K562 (cell line): ENCODE data around the gene SMARCB1. TPM values are rescaled to one million over a fixed set of nuclear protein-coding genes. Genes with fewer than 3 reads are reported as not detected.

ENCODE experiments used
- BHLHE40 ChIP-seq: IDR thresholded peaks from 2 replicates; pipeline ENCODE4 v1.6.1; 2011; ENCODE audit warnings: low read length, improper control_type of control experiment
- BRD4 ChIP-seq: fragments of 200-600 bp; sonication (generic); IDR thresholded peaks from 2 replicates; pipeline ENCODE4 v1.6.1; 2017; ENCODE audit warnings: inconsistent platforms
- ELF1 ChIP-seq: fragments of 200-800 bp; sonication (Bioruptor generic); IDR thresholded peaks from 2 replicates; pipeline ENCODE4 v1.6.1; 2016; ENCODE audit warnings: missing genetic modification characterization, missing compliant biosample characterization
- HDAC8 ChIP-seq: fragments of 450-650 bp; IDR thresholded peaks from 2 replicates; pipeline ENCODE4 v1.6.1; 2016; ENCODE audit warnings: mild to moderate bottlenecking, missing genetic modification characterization, moderate library complexity, missing compliant biosample characterization
- MBD1 ChIP-seq: fragments of 250-450 bp; sonication (Bioruptor Pico); IDR thresholded peaks from 2 replicates; pipeline ENCODE4 v1.8.0; 2022; ENCODE audit warnings: inconsistent platforms
- MTF1 ChIP-seq: fragments of 250-450 bp; sonication (Bioruptor Pico); IDR thresholded peaks from 2 replicates; pipeline ENCODE4 v1.9.0; 2021; ENCODE audit warnings: moderate library complexity, mild to moderate bottlenecking, inconsistent platforms, borderline replicate concordance
- NFE2L1 ChIP-seq: fragments of 450-650 bp; IDR thresholded peaks from 2 replicates; pipeline ENCODE4 v1.6.1; 2016; ENCODE audit warnings: missing genetic modification characterization, low read depth, mild to moderate bottlenecking, missing compliant biosample characterization, moderate library complexity, borderline replicate concordance
- RBBP5 ChIP-seq: fragments of 200-600 bp; sonication (generic); IDR thresholded peaks from 2 replicates; pipeline ENCODE4 v1.6.1; 2012; ENCODE audit warnings: borderline replicate concordance, mild to moderate bottlenecking, low read length, control low read depth, inconsistent platforms; ENCODE audit not compliant: insufficient read depth, poor library complexity, severe bottlenecking
- SMARCA4 ChIP-seq: fragments of 450-650 bp; IDR thresholded peaks from 2 replicates; pipeline ENCODE4 v1.6.1; 2016
- SP1 ChIP-seq: sonication (generic); formaldehyde crosslinking; IDR thresholded peaks from 2 replicates; pipeline ENCODE4 v1.8.1; 2022; ENCODE audit warnings: mild to moderate bottlenecking, missing genetic modification reagents
- SRSF9 ChIP-seq: fragments of 200-400 bp; formaldehyde crosslinking; IDR thresholded peaks from 2 replicates; pipeline ENCODE4 v1.6.1; 2017; ENCODE audit warnings: low read depth, low read length, borderline replicate concordance
- STAT5B ChIP-seq: fragments of 250-450 bp; sonication (Bioruptor Pico); IDR thresholded peaks from 2 replicates; pipeline ENCODE4 v1.8.0; 2021; ENCODE audit warnings: mild to moderate bottlenecking, inconsistent platforms
- ZNF143 ChIP-seq: sonication (generic); formaldehyde crosslinking; IDR thresholded peaks from 2 replicates; pipeline ENCODE4 v1.9.0; 2022; ENCODE audit warnings: mild to moderate bottlenecking, missing genetic modification reagents
- ZNF644 ChIP-seq: fragments of 200-800 bp; sonication (Bioruptor generic); IDR thresholded peaks from 2 replicates; pipeline ENCODE4 v1.6.1; 2016; ENCODE audit warnings: low read depth, missing genetic modification characterization, missing compliant biosample characterization
- ZNF695 ChIP-seq: fragments of 450-650 bp; formaldehyde crosslinking; IDR thresholded peaks from 2 replicates; pipeline ENCODE4 v1.4.0; 2020; ENCODE audit warnings: mild to moderate bottlenecking, moderate library complexity
- polyA plus RNA-seq, 8 experiments: library from polyadenylated mRNA; depleted of rRNA in 4 of 8; stranded (reverse) in 5 of 8; unstranded in 3 of 8; fragments of >200 nt; fragmentation: Nextera tagmentation in 2 of 8; fragmentation: Illumina TruSeq in 1 of 8; extraction: Ambion mirVana in 2 of 8; extraction: Trizol in 1 of 8; gene quantifications; 2 replicates each; pipeline versions ENCODE4 v1.2.1 to v1.2.3, GENCODE V29; 2011 to 2014; ENCODE audit warnings: inconsistent platforms in 1 of 8, missing spikeins in 1 of 8
- total RNA-seq, 7 experiments: library from RNA; depleted of rRNA in 6 of 7; stranded (reverse); fragments of >200 nt in 6 of 7; fragmentation: Illumina TruSeq in 2 of 7; extraction: Trizol in 2 of 7; gene quantifications; 2 replicates each; pipeline versions ENCODE4 v1.2.1 to v1.2.3, GENCODE V29; 2011 to 2021; ENCODE audit warnings: low replicate concordance in 1 of 7
- TF ChIP-seq, protein P1 (sequence below): fragments of 250-450 bp; sonication (Bioruptor Pico); IDR thresholded peaks from 2 replicates; pipeline ENCODE4 v1.9.0; 2021; ENCODE audit warnings: mild to moderate bottlenecking, inconsistent platforms
- TF ChIP-seq, protein P2 (sequence below): sonication (generic); formaldehyde crosslinking; IDR thresholded peaks from 2 replicates; pipeline ENCODE4 v1.8.0; 2022; ENCODE audit warnings: mild to moderate bottlenecking, missing genetic modification reagents
- TF ChIP-seq, protein P3 (sequence below), 2 experiments: fragments of 450-650 bp; IDR thresholded peaks; 2 replicates each; pipeline ENCODE4 v1.6.1; 2018; ENCODE audit warnings: mild to moderate bottlenecking in 2 of 2, low read depth in 1 of 2; ENCODE audit not compliant: partially characterized antibody in 2 of 2

SMARCB1 gene
- total and polyA plus RNA-seq, 9 of the 15 experiments (the other 6 are each of a cell fraction or from before 2014, with no cell fraction given): 1.2 to 113 (median 65.4) TPM

GRCh38 chr22:23838681-23839468, 52.1 kb downstream of the SMARCB1 start, which contains the start of gene DERL3 (continued):
- TF ChIP-seq SMARCA4 (no peak), BHLHE40 (peak; percentile 82), NFE2L1 (tag) (no peak), ELF1 (tag) (no peak), SP1 (CRISPR knock-in tag) (peak; percentile 97), STAT5B (CRISPR knock-in tag) (no peak), ZNF143 (no peak), ZNF644 (no peak), MBD1 (CRISPR knock-in tag) (no peak), BRD4 (no peak), HDAC8 (tag) (no peak), MTF1 (CRISPR knock-in tag) (no peak), SRSF9 (no peak), RBBP5 (no peak), ZNF695 (CRISPR knock-in tag) (no peak)
- TF ChIP-seq, protein P1, sequence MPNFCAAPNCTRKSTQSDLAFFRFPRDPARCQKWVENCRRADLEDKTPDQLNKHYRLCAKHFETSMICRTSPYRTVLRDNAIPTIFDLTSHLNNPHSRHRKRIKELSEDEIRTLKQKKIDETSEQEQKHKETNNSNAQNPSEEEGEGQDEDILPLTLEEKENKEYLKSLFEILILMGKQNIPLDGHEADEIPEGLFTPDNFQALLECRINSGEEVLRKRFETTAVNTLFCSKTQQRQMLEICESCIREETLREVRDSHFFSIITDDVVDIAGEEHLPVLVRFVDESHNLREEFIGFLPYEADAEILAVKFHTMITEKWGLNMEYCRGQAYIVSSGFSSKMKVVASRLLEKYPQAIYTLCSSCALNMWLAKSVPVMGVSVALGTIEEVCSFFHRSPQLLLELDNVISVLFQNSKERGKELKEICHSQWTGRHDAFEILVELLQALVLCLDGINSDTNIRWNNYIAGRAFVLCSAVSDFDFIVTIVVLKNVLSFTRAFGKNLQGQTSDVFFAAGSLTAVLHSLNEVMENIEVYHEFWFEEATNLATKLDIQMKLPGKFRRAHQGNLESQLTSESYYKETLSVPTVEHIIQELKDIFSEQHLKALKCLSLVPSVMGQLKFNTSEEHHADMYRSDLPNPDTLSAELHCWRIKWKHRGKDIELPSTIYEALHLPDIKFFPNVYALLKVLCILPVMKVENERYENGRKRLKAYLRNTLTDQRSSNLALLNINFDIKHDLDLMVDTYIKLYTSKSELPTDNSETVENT (CRISPR knock-in tag): no peak
- TF ChIP-seq, protein P2, sequence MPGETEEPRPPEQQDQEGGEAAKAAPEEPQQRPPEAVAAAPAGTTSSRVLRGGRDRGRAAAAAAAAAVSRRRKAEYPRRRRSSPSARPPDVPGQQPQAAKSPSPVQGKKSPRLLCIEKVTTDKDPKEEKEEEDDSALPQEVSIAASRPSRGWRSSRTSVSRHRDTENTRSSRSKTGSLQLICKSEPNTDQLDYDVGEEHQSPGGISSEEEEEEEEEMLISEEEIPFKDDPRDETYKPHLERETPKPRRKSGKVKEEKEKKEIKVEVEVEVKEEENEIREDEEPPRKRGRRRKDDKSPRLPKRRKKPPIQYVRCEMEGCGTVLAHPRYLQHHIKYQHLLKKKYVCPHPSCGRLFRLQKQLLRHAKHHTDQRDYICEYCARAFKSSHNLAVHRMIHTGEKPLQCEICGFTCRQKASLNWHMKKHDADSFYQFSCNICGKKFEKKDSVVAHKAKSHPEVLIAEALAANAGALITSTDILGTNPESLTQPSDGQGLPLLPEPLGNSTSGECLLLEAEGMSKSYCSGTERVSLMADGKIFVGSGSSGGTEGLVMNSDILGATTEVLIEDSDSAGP (CRISPR knock-in tag): 0 out of 2 replicates have a peak, but pooled peaks have one; percentile 28
- TF ChIP-seq, protein P3, sequence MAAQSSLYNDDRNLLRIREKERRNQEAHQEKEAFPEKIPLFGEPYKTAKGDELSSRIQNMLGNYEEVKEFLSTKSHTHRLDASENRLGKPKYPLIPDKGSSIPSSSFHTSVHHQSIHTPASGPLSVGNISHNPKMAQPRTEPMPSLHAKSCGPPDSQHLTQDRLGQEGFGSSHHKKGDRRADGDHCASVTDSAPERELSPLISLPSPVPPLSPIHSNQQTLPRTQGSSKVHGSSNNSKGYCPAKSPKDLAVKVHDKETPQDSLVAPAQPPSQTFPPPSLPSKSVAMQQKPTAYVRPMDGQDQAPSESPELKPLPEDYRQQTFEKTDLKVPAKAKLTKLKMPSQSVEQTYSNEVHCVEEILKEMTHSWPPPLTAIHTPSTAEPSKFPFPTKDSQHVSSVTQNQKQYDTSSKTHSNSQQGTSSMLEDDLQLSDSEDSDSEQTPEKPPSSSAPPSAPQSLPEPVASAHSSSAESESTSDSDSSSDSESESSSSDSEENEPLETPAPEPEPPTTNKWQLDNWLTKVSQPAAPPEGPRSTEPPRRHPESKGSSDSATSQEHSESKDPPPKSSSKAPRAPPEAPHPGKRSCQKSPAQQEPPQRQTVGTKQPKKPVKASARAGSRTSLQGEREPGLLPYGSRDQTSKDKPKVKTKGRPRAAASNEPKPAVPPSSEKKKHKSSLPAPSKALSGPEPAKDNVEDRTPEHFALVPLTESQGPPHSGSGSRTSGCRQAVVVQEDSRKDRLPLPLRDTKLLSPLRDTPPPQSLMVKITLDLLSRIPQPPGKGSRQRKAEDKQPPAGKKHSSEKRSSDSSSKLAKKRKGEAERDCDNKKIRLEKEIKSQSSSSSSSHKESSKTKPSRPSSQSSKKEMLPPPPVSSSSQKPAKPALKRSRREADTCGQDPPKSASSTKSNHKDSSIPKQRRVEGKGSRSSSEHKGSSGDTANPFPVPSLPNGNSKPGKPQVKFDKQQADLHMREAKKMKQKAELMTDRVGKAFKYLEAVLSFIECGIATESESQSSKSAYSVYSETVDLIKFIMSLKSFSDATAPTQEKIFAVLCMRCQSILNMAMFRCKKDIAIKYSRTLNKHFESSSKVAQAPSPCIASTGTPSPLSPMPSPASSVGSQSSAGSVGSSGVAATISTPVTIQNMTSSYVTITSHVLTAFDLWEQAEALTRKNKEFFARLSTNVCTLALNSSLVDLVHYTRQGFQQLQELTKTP (IDR thresholded peaks at IDR 0.05; ENCODE audit: low read depth in 1 of 2, partially characterized antibody in 2 of 2): no peak
